Fibroblast of peridontal ligament (primary cell): ENCODE data around the gene HOXA5.

ENCODE experiments used
- DNase-seq: peaks from one replicate; pipeline ENCODE4 v3.0.0-alpha.2; 2010; ENCODE audit errors: extremely low read depth

The HOXA5 gene

GRCh38 chr7:27107391-27108381 is 35.8 kb downstream of the HOXA5 start:
- no peak for DNase-seq

- no peak for DNase-seq
These were observed 36.6 kb downstream of the HOXA5 start for GRCh38 chr7:27106901-27107240.

GRCh38 chr7:27106181-27106900 is 37.1 kb downstream of the HOXA5 start:
- DNase-seq: no peak

GRCh38 chr7:27105301-27106031 is 38.0 kb downstream of the HOXA5 start:
- DNase-seq: no peak

GRCh38 chr7:27104341-27105058 is 39.0 kb downstream of the HOXA5 start:
- DNase-seq: no peak

GRCh38 chr7:27103489-27104226 is 39.8 kb downstream of the HOXA5 start:
- DNase-seq: no peak

GRCh38 chr7:27102581-27103442 is 40.7 kb downstream of the HOXA5 start, which contains the start of gene HOXA2:
Gene HOXA2 (minus strand): TSS chr7:27102683. CDS start chr7:27102500, 183 bp downstream.
- no peak for DNase-seq

- no peak for DNase-seq
These were observed 41.4 kb downstream of the HOXA5 start for GRCh38 chr7:27101957-27102580.

GRCh38 chr7:27101171-27101956 is 42.1 kb downstream of the HOXA5 start:
- DNase-seq: no peak

- DNase-seq: no peak
These were observed 42.7 kb downstream of the HOXA5 start for GRCh38 chr7:27100694-27101170.

GRCh38 chr7:27099453-27100370 is 43.8 kb downstream of the HOXA5 start:
- no peak for DNase-seq

- DNase-seq: no peak
These were observed 44.7 kb downstream of the HOXA5 start for GRCh38 chr7:27098578-27099451.

- DNase-seq: no peak
These were observed 45.5 kb downstream of the HOXA5 start for GRCh38 chr7:27097686-27098577.

GRCh38 chr7:27096768-27097514 is 46.5 kb downstream of the HOXA5 start:
- no peak for DNase-seq
